ENCODE results near the gene FCHSD2. TPM values are rescaled to one million over a fixed set of nuclear protein-coding genes. Genes with fewer than 3 reads are reported as not detected.

FCHSD2 gene
- total and polyA plus RNA-seq, 2 of the 8 experiments (the other 6 are each of a cell fraction or from before 2014, with no cell fraction given), result 4.1 to 7.8 TPM

DNA sequence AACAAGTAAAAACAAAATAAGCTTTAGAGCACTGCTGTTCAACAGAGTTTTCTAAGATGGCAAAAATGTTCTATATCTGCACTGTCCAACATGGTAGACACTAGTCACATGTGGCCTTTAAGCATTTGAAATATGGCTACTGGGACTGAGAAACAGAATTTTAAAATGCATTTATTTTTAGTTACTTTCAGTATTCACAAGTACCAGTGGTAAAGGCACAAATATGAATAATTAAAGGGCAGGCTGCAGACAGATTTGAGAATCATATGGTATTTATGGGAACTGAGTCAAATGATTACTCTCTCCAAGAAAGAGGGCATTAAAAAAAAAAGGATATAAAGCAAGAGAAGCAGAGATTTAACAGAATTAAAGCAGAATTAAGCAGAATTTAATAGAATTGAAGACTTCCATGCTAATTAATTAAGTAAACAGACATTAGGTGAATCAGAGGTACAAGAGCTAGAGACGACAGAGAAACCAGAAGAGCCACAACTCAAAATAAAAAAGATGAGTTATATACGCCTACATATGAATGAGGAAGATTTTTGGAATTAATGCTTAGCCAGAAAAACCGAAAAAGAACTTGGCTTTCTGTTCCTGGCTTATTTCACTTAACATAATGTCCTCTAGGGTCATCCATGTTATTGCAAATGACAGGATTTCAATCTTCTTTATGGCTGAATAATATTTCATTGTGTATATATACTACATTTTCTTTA, 167.5 kb downstream of the FCHSD2 start:
- H4K91ac ChIP-seq (replicated peaks; ENCODE audit: insufficient read length, low read length), result no peak overlapping the region
- H3K79me2 ChIP-seq (ENCODE audit: control insufficient read depth in 1 of 2, insufficient read depth in 2 of 2, low read length in 2 of 2), result no peaks in the 10 kb centered on the region
- no peaks in the 10 kb centered on the region for H3K4me1 ChIP-seq (replicated peaks in 1 of 4; ENCODE audit: control insufficient read depth in 3 of 4, insufficient read depth in 4 of 4, low read length in 3 of 4)
- H2BK15ac ChIP-seq (ENCODE audit: low read length), result no peak overlapping the region
- no peaks in the 10 kb centered on the region for H3K9me3 ChIP-seq (ENCODE audit: insufficient read depth in 2 of 2, low read depth in 1 of 2, low read length in 1 of 2)
- H3K23me2 ChIP-seq (ENCODE audit: low read depth, low read length), result no peaks in the 10 kb centered on the region
- H3K56ac ChIP-seq (replicated peaks; ENCODE audit: insufficient read length, low read depth, low read length), result no peak overlapping the region
- H2BK12ac ChIP-seq (ENCODE audit: low read depth, low read length), result no peak overlapping the region
- H2BK120ac ChIP-seq (replicated peaks; ENCODE audit: low read depth, low read length), result no peak overlapping the region
- H3K4me2 ChIP-seq (ENCODE audit: insufficient read depth in 1 of 2, low read depth in 2 of 2, low read length in 2 of 2), result no peak overlapping the region
- ChIA-PET POLR2A (ENCODE audit: partially characterized antibody) (interaction anchor here (0.6 kb wide), 1 partner anchor 134 kb away, joined by 5 read pairs; no protein-coding TSS in a partner anchor), CTCF (ENCODE audit: partially characterized antibody) (interaction anchor here (0.6 to 0.7 kb wide), 2 partner anchors 10 to 256 kb away, joined by 3 to 6 read pairs; no protein-coding TSS in a partner anchor)
- no peak for FAIRE-seq
- H3K18ac ChIP-seq (ENCODE audit: extremely low read depth, low read length), result no peak overlapping the region
- H3K79me1 ChIP-seq (ENCODE audit: low read depth, low read length), result no peaks in the 10 kb centered on the region
- no peak for DNase-seq (ENCODE audit: low read depth in 1 of 2, low spot score in 2 of 2)
- no peak overlapping the region for H2BK5ac ChIP-seq (ENCODE audit: low read depth, low read length)
- H3K23ac ChIP-seq (ENCODE audit: insufficient read length), result no peak overlapping the region
- no peaks in the 10 kb centered on the region for H4K20me1 ChIP-seq (replicated peaks in 1 of 2; ENCODE audit: control insufficient read depth in 1 of 2, insufficient read depth in 2 of 2, low read length in 2 of 2)
- H2AK5ac ChIP-seq (ENCODE audit: low read depth, low read length), result no peak overlapping the region
- H3K4ac ChIP-seq (replicated peaks; ENCODE audit: insufficient read length, low read depth, low read length), result no peak overlapping the region
- no peaks in the 10 kb centered on the region for H3K27me3 ChIP-seq (replicated peaks in 1 of 4; ENCODE audit: control insufficient read depth in 3 of 4, extremely low read depth in 1 of 4, insufficient read depth in 3 of 4, low read length in 3 of 4)
- H3K27ac ChIP-seq (ENCODE audit: low read depth, low read length), result no peak overlapping the region
- no peaks in the 10 kb centered on the region for H3K36me3 ChIP-seq (ENCODE audit: control insufficient read depth in 2 of 4, insufficient read depth in 4 of 4, low read length in 3 of 4)
- no peak overlapping the region for H3K14ac ChIP-seq (ENCODE audit: insufficient read length)
- H4K5ac ChIP-seq (ENCODE audit: insufficient read length, low read depth, low read length), result no peak overlapping the region
- 92% methylated on average over 3 of the region's 3 CpGs; no CpG with 5 or more reads in 1 of the 2 experiments for WGBS, 2 experiments (ENCODE audit: extremely low coverage in 1 of 2, insufficient coverage in 1 of 2, insufficient read length in 1 of 2, insufficient replicate concordance in 2 of 2, low coverage in 1 of 2, low lambda C conversion rate in 2 of 2, missing lambda C conversion rate in 1 of 2)
- H3K4me3 ChIP-seq (ENCODE audit: extremely low read depth in 1 of 4, insufficient read depth in 2 of 4, low read depth in 3 of 4, low read length in 4 of 4), result no peak overlapping the region
- no peak overlapping the region for H3K9ac ChIP-seq (replicated peaks in 1 of 4; ENCODE audit: extremely low read depth in 1 of 4, low read depth in 3 of 4, low read length in 3 of 4)
- no peak overlapping the region for H2BK20ac ChIP-seq (ENCODE audit: low read length)
- no peak overlapping the region for H2AFZ ChIP-seq (ENCODE audit: low read length)
- H4K8ac ChIP-seq (ENCODE audit: extremely low read depth, insufficient read depth, low read length), result no peak overlapping the region
- TF ChIP-seq TEAD4 (IDR thresholded peaks at IDR 0.05; ENCODE audit: low read depth, low read length), result no peak
- TF ChIP-seq RBBP5 (IDR thresholded peaks at IDR 0.05; ENCODE audit: borderline replicate concordance, low read depth, low read length), result no peak
- TF ChIP-seq ZNF274 (IDR thresholded peaks at IDR 0.05; ENCODE audit: borderline replicate concordance, extremely low read depth, low read length), result no peak
- TF ChIP-seq ASH2L (IDR thresholded peaks at IDR 0.05; ENCODE audit: low read length), result no peak
- TF ChIP-seq, protein P1, sequence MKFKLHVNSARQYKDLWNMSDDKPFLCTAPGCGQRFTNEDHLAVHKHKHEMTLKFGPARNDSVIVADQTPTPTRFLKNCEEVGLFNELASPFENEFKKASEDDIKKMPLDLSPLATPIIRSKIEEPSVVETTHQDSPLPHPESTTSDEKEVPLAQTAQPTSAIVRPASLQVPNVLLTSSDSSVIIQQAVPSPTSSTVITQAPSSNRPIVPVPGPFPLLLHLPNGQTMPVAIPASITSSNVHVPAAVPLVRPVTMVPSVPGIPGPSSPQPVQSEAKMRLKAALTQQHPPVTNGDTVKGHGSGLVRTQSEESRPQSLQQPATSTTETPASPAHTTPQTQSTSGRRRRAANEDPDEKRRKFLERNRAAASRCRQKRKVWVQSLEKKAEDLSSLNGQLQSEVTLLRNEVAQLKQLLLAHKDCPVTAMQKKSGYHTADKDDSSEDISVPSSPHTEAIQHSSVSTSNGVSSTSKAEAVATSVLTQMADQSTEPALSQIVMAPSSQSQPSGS (IDR thresholded peaks at IDR 0.05; ENCODE audit: low read length), result no peak
- TF ChIP-seq, protein P2, sequence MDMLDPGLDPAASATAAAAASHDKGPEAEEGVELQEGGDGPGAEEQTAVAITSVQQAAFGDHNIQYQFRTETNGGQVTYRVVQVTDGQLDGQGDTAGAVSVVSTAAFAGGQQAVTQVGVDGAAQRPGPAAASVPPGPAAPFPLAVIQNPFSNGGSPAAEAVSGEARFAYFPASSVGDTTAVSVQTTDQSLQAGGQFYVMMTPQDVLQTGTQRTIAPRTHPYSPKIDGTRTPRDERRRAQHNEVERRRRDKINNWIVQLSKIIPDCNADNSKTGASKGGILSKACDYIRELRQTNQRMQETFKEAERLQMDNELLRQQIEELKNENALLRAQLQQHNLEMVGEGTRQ (IDR thresholded peaks at IDR 0.05; ENCODE audit: low read length), result no peak
- no peak for TF ChIP-seq TAF1 (IDR thresholded peaks at IDR 0.05; ENCODE audit: low read depth, low read length)
- no peak for TF ChIP-seq RFX5 (IDR thresholded peaks at IDR 0.05; ENCODE audit: borderline replicate concordance, low read depth, low read length)
